B cell (primary cell): ENCODE data around the gene TPMT. TPM values are rescaled to one million over a fixed set of nuclear protein-coding genes. Genes with fewer than 3 reads are reported as not detected.

Source experiments
- ATAC-seq: fragments of 200-7000 bp; cut with Tn5 transposase; one replicate; pipeline ENCODE4 v1.10.0; 2021; ENCODE audit warnings: low read depth, mild to moderate bottlenecking, moderate number of reproducible peaks, moderate library complexity
- CTCF ChIA-PET: fragments of 350-600 bp; sonication (Branson Sonifier 250); formaldehyde crosslinking; loops from one replicate; lab custom pipeline; 2021; ENCODE audit warnings: antibody characterized with exemption, inconsistent platforms; lab: Charles Lee
- POLR2A ChIA-PET: fragments of 350-600 bp; sonication (Branson Sonifier 250); formaldehyde crosslinking; loops from one replicate; lab custom pipeline; 2021; ENCODE audit warnings: antibody characterized with exemption; lab: Charles Lee
- DNase-seq: peaks from one replicate; pipeline ENCODE4 v3.0.0; 2013
- H2AFZ ChIP-seq: 2 replicates; pipeline ENCODE4 v1.6.1; 2012; ENCODE audit warnings: mild to moderate bottlenecking, low read depth, low read length; ENCODE audit not compliant: insufficient read depth, poor library complexity, severe bottlenecking
- H3K27ac ChIP-seq, 2 donors: 1 replicate in 1 of 2; 2 replicates in 1 of 2; pipeline ENCODE4 v1.5.1; 2012 to 2013; ENCODE audit warnings: low read length in 2 of 2, mild to moderate bottlenecking in 2 of 2, moderate library complexity in 1 of 2
- H3K27me3 ChIP-seq, 4 experiments: fragments of 200-600 bp in 1 of 4; sonication (generic) in 1 of 4; replicated peaks in 1 of 4; 1 replicate in 2 of 4; 2 replicates in 2 of 4; pipeline versions ENCODE4 v1.6.1 to v1.7.0; 2013 to 2016; ENCODE audit warnings: low read length in 3 of 4, mild to moderate bottlenecking in 2 of 4, mixed read lengths in 1 of 4, moderate library complexity in 1 of 4; ENCODE audit not compliant: insufficient read depth in 4 of 4, control insufficient read depth in 3 of 4; ENCODE audit errors: control extremely low read depth in 1 of 4
- H3K36me3 ChIP-seq, 2 experiments: replicated peaks in 1 of 2; 1 replicate in 1 of 2; 2 replicates in 1 of 2; pipeline versions ENCODE4 v1.6.1 to v1.7.1; 2013; ENCODE audit warnings: low read length in 1 of 2; ENCODE audit not compliant: insufficient read depth in 2 of 2, control insufficient read depth in 1 of 2; ENCODE audit errors: control extremely low read depth in 1 of 2, extremely low read depth in 1 of 2
- H3K4me1 ChIP-seq, 2 donors: fragments of 200-600 bp in 1 of 2; sonication (generic) in 1 of 2; 1 replicate in 1 of 2; 2 replicates in 1 of 2; pipeline versions ENCODE4 v1.5.1 to v1.6.1; 2013 to 2017; ENCODE audit warnings: low read length in 2 of 2; ENCODE audit not compliant: control insufficient read depth in 2 of 2, insufficient read depth in 2 of 2
- H3K4me2 ChIP-seq: replicated peaks from 2 replicates; pipeline ENCODE3; 2012; ENCODE audit warnings: mild to moderate bottlenecking, low read depth, low read length; ENCODE audit not compliant: poor library complexity, severe bottlenecking
- H3K4me3 ChIP-seq, 5 experiments: fragments of 200-600 bp in 1 of 5; sonication (generic) in 1 of 5; 1 replicate in 3 of 5; 2 replicates in 2 of 5; pipeline versions ENCODE4 v1.5.1 to v1.7.0; 2011 to 2016; ENCODE audit warnings: low read length in 4 of 5, mild to moderate bottlenecking in 4 of 5, low read depth in 2 of 5, control low read depth in 1 of 5, moderate library complexity in 1 of 5; ENCODE audit not compliant: insufficient read depth in 1 of 5; ENCODE audit errors: control extremely low read depth in 1 of 5, extremely low read depth in 1 of 5
- H3K79me2 ChIP-seq: fragments of 200-600 bp; sonication (generic); one replicate; pipeline ENCODE4 v1.6.0; 2016; ENCODE audit warnings: low read length; ENCODE audit not compliant: control insufficient read depth, insufficient read depth
- H3K9ac ChIP-seq: fragments of 200-600 bp; sonication (generic); 2 replicates; pipeline ENCODE4 v1.6.1; 2017; ENCODE audit warnings: mild to moderate bottlenecking, low read length, moderate library complexity
- H3K9me3 ChIP-seq, 3 donors: one replicate each; pipeline versions ENCODE4 v1.6.1 to v1.7.1; 2013; ENCODE audit warnings: low read length in 2 of 3; ENCODE audit not compliant: control insufficient read depth in 2 of 3, insufficient read depth in 1 of 3; ENCODE audit errors: control extremely low read depth in 1 of 3
- H4K20me1 ChIP-seq: 2 replicates; pipeline ENCODE4 v1.6.0; 2012; ENCODE audit warnings: mild to moderate bottlenecking, low read length; ENCODE audit not compliant: insufficient read depth, control insufficient read depth, poor library complexity, severe bottlenecking
- H3K27ac Mint-ChIP-seq: one replicate; pipeline ENCODE4 v1.8.0; 2021; ENCODE audit warnings: mixed read lengths
- H3K27me3 Mint-ChIP-seq: one replicate; pipeline ENCODE4 v1.8.0; 2021; ENCODE audit warnings: mixed read lengths
- H3K4me1 Mint-ChIP-seq: one replicate; pipeline ENCODE4 v1.8.0; 2021; ENCODE audit warnings: mixed read lengths
- H3K4me3 Mint-ChIP-seq: one replicate; pipeline ENCODE4 v1.8.0; 2021; ENCODE audit warnings: mixed read lengths
- H3K9me3 Mint-ChIP-seq: one replicate; pipeline ENCODE4 v1.8.0; 2022; ENCODE audit warnings: mixed read lengths; ENCODE audit not compliant: insufficient read depth
- CTCF ChIP-seq: fragments of 200-600 bp; IDR thresholded peaks from one replicate; pipeline ENCODE4 v1.8.0; 2022; ENCODE audit warnings: antibody characterized with exemption, mild to moderate bottlenecking
- EZH2 ChIP-seq: IDR thresholded peaks from 2 replicates; pipeline ENCODE4 v1.6.1; 2012; ENCODE audit warnings: borderline replicate concordance, low read depth, mild to moderate bottlenecking, moderate library complexity, low read length; ENCODE audit not compliant: insufficient read depth, poor library complexity, severe bottlenecking
- WGBS: methylation state at CpG from one replicate; pipeline ENCODE4 v1.1.5; 2013; ENCODE audit warnings: missing lambda C conversion rate; ENCODE audit not compliant: insufficient coverage; 5-methylcytosine and 5-hydroxymethylcytosine counted together
- intact Hi-C: fragments of 100-400 bp; cut with micrococcal nuclease; formaldehyde crosslinking; loops from one replicate; pipeline ENCODE4 v1.10.0; 2022
- polyA plus RNA-seq: library from polyadenylated mRNA; depleted of rRNA; stranded (reverse); fragments of >200 nt; gene quantifications from 2 replicates; pipeline ENCODE4 v1.2.3, GENCODE V29; 2012
- total RNA-seq, 2 donors: library from RNA; stranded (reverse); fragments of 120-200 nt in 1 of 2; gene quantifications; 1 replicate in 1 of 2; 2 replicates in 1 of 2; pipeline versions ENCODE4 v1.2.3 to v1.2.4, GENCODE V29; 2013 to 2022

Gene TPMT
- total and polyA plus RNA-seq, 2 donors (not counting 1 experiment from before 2014, with no cell fraction given): 1.9 to 2.5 TPM

GRCh38 chr6:18166312-18167036 lies 11.6 kb upstream of the TPMT start:
- CTCF ChIA-PET: interaction anchor here (0.7 kb wide), 1 partner anchor 1542 kb away, joined by 3 read pairs; no protein-coding TSS in a partner anchor

More at GRCh38 chr6:18166312-18167036, 11.6 kb upstream of the TPMT start:
- POLR2A ChIA-PET: no interaction called here
- intact Hi-C loops: no loop called here
- ATAC-seq (no peak), DNase-seq (no peak)
- Mint-ChIP-seq H3K4me3 (no peak overlapping the region), H3K27me3 (no peaks in the 10 kb centered on the region), H3K27ac (no peak overlapping the region), H3K4me1 (no peaks in the 10 kb centered on the region), H3K9me3 (no peaks in the 10 kb centered on the region)
- Histone ChIP-seq H3K79me2 (peaks cover 6% of the 10 kb centered on the region), H3K4me1 (no peaks in the 10 kb centered on the region), H3K36me3 (peaks cover 24 to 54% of the 10 kb centered on the region in 2 experiments), H3K9me3 (peaks cover 0 to 5% (median 2%) of the 10 kb centered on the region in 3 donors), H3K27me3 (no peaks in the 10 kb centered on the region), H4K20me1 (no peaks in the 10 kb centered on the region), H3K4me2 (no peak overlapping the region), H2AFZ (no peak overlapping the region), H3K9ac (no peak overlapping the region), H3K4me3 (no peak overlapping the region), H3K27ac (no peak overlapping the region)
- TF ChIP-seq EZH2 (no peak), CTCF (no peak)
- WGBS: no CpG with 5 or more reads among the region's 2 CpGs
